Adipose tissue (tissue), 3 donors: Measurements from ENCODE around the gene FAM236C. TPM values are rescaled to one million over a fixed set of nuclear protein-coding genes. Genes with fewer than 3 reads are reported as not detected.
"Not testable (repeated sequence)": the region's sequence is repeated elsewhere in the genome, so short reads cannot be mapped to it uniquely, and the experiment has no call there.

Source experiments
- H3K27ac ChIP-seq: one replicate; pipeline ENCODE4 v1.5.1; 2013; ENCODE audit warnings: low read depth, low read length
- WGBS, 3 donors: extraction: QIAGEN DNeasy Blood & Tissue Kit; methylation state at CpG; one replicate each; pipeline ENCODE4 v1.1.7; 2013; 5-methylcytosine and 5-hydroxymethylcytosine counted together
- polyA plus RNA-seq, 3 donors: library from polyadenylated mRNA; stranded (reverse); fragments of 200-250 nt; gene quantifications; one replicate each; pipeline ENCODE4 v1.2.3, GENCODE V29; 2013
- donor health status: healthy with polysubstance abuse.
- donor health status: Bipolar disorder and iron deficiency.
- donor health status: healthy.

The FAM236C gene
- polyA plus RNA-seq, result not detected

GRCh38 chrX:72912315-72912714 lies at the start of gene FAM236C:
Gene FAM236C (plus strand): TSS chrX:72912615. CDS start chrX:72912715, 100 bp downstream.
- H3K27ac ChIP-seq, result not testable (repeated sequence)
- WGBS, 3 donors, result no CpG with 5 or more reads among the region's 13 CpGs

- not testable (repeated sequence) for H3K27ac ChIP-seq
- no CpG with 5 or more reads among the region's 2 CpGs for WGBS, 3 donors
Measured at GRCh38 chrX:72882898-72883297, 29.5 kb upstream of the FAM236C start.

GRCh38 chrX:72889740-72890139 lies 22.7 kb upstream of the FAM236C start:
- H3K27ac ChIP-seq, result not testable (repeated sequence)
- no CpG with 5 or more reads among the region's 14 CpGs for WGBS, 3 donors

GRCh38 chrX:72916096-72916495 lies 3.7 kb downstream of the FAM236C start:
- 91 to 100% (median 93%) methylated on average over 1 to 3 of the region's 5 CpGs for WGBS, 3 donors
- H3K27ac ChIP-seq, result not testable (repeated sequence)

- not testable (repeated sequence) for H3K27ac ChIP-seq
- WGBS, 3 donors, result no CpG with 5 or more reads among the region's 1 CpG
Measured at GRCh38 chrX:72932283-72932682, 19.9 kb downstream of the FAM236C start.

GRCh38 chrX:72936455-72936854 lies 24.0 kb downstream of the FAM236C start:
- not testable (repeated sequence) for H3K27ac ChIP-seq
- WGBS, 3 donors, result no CpG with 5 or more reads among the region's 7 CpGs

- not testable (repeated sequence) for H3K27ac ChIP-seq
- no CpG with 5 or more reads among the region's 8 CpGs for WGBS, 3 donors
Measured at GRCh38 chrX:72936882-72937455, 24.6 kb downstream of the FAM236C start.

- WGBS, 3 donors, result no CpG with 5 or more reads among the region's 15 CpGs
- not testable (repeated sequence) for H3K27ac ChIP-seq
Measured at GRCh38 chrX:72937906-72938305, 25.5 kb downstream of the FAM236C start, which contains the start of gene FAM236A. Gene FAM236A (plus strand): TSS chrX:72938206. CDS start chrX:72938263, 57 bp downstream.

- H3K27ac ChIP-seq, result not testable (repeated sequence)
- no CpG with 5 or more reads among the region's 6 CpGs for WGBS, 3 donors
Measured at GRCh38 chrX:72942272-72942671, 29.9 kb downstream of the FAM236C start.

GRCh38 chrX:72943035-72943818 lies 30.8 kb downstream of the FAM236C start:
- no CpG with 5 or more reads among the region's 44 CpGs for WGBS, 3 donors
- H3K27ac ChIP-seq, result not testable (repeated sequence)

- H3K27ac ChIP-seq, result not testable (repeated sequence)
- WGBS, 3 donors, result 0% methylated on average over 1 of the region's 15 CpGs; no CpG with 5 or more reads in 2 of the 3 donors
Measured at GRCh38 chrX:72943819-72944169, 31.4 kb downstream of the FAM236C start, which contains the start of gene DMRTC1. Gene DMRTC1 (minus strand): TSS chrX:72943837. CDS start chrX:72875694, 68,143 bp downstream.

- not testable (repeated sequence) for H3K27ac ChIP-seq
- WGBS, 3 donors, result no CpG with 5 or more reads among the region's 9 CpGs
Measured at GRCh38 chrX:72959971-72960370, 47.6 kb downstream of the FAM236C start.

Other genes with a start within 250 kb of the FAM236C start
- 1 to 10 TPM; 2.3 to 5.2 (median 2.8) TPM for gene PHKA1, start 198.3 kb upstream of the FAM236C start, polyA plus RNA-seq
- gene DMRTC1B, start 135.7 kb upstream of the FAM236C start, polyA plus RNA-seq, result under 1 TPM in 2 of 3 donors, not detected in 1; 0.07 to 0.94 TPM
- gene FAM236B, start 130.0 kb upstream of the FAM236C start, polyA plus RNA-seq, result not detected
- not detected for gene FAM236D, start 104.4 kb upstream of the FAM236C start, polyA plus RNA-seq
- not detected for gene FAM236A, start 25.6 kb downstream of the FAM236C start, polyA plus RNA-seq
- under 1 TPM in 1 of 3 donors, not detected in 2; 0.48 TPM for gene DMRTC1, start 31.2 kb downstream of the FAM236C start, polyA plus RNA-seq
- not detected for gene PABPC1L2B, start 90.3 kb downstream of the FAM236C start, polyA plus RNA-seq
- not detected for gene PABPC1L2A, start 166.9 kb downstream of the FAM236C start, polyA plus RNA-seq